ENCODE measurements around the gene RIMBP2.

Gene RIMBP2

DNA sequence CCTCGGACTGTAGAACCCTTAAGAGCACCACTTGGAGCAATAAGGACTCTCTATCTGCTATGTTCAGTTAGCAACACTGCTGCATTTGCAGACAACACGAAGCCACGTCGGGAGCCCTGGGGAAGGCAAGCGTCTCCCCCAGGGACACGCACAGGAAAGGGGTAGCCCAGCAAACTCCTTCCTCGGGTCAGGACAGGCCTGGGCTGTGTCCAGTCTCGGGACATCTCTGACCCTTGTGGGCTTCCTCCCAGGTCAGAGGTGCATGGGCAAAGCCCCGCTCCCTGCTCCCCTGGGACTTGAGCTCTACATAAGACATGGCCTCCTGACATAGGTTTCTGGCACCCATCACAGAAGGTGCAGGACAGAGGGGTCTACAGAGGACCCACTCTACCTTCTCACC is 258.9 kb downstream of the RIMBP2 start:
- TF ChIP-seq, protein P1, sequence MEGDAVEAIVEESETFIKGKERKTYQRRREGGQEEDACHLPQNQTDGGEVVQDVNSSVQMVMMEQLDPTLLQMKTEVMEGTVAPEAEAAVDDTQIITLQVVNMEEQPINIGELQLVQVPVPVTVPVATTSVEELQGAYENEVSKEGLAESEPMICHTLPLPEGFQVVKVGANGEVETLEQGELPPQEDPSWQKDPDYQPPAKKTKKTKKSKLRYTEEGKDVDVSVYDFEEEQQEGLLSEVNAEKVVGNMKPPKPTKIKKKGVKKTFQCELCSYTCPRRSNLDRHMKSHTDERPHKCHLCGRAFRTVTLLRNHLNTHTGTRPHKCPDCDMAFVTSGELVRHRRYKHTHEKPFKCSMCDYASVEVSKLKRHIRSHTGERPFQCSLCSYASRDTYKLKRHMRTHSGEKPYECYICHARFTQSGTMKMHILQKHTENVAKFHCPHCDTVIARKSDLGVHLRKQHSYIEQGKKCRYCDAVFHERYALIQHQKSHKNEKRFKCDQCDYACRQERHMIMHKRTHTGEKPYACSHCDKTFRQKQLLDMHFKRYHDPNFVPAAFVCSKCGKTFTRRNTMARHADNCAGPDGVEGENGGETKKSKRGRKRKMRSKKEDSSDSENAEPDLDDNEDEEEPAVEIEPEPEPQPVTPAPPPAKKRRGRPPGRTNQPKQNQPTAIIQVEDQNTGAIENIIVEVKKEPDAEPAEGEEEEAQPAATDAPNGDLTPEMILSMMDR (IDR thresholded peaks at IDR 0.05), result no peak

DNA sequence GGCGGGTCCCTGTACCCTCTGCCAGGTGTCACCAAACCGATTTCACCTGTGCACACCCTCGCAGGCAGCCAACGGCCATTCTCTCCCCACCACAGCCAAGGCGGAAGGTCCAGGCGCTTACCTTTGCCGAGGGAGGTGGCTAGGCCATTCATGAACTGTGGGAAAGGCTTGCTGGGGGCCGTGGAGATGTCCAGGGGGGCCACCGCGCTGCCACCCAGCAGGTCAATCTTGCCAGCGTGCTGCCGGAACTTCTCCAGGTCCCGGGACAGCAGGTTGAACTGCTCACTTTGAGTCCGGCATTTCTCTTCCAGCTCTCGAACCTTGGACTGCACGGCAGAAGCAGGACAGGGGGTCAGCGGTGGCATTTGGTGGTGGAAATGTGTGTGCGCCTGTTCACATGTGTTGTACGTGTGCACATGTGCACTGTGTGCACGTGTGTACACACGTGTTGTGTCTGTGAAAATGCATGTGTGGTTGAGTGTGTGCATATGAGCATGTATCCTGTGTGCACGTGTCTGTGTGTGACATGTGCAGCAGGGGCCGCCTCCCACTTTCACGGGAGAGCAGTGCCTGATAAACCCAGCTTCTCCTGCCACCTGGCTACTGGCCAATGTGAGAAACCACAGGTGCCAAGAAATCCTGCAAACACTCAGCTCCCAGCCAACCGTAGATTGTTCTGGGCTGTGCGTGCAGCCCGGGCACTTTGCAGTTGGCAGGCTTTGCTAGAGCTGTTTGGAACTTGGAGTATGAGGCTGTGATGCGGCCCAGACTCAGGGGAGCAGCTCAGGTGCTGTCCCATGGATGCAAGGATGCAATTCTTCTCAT is 259.5 kb downstream of the RIMBP2 start:
- TF ChIP-seq, protein P1 (IDR thresholded peaks at IDR 0.05), result no peak

DNA sequence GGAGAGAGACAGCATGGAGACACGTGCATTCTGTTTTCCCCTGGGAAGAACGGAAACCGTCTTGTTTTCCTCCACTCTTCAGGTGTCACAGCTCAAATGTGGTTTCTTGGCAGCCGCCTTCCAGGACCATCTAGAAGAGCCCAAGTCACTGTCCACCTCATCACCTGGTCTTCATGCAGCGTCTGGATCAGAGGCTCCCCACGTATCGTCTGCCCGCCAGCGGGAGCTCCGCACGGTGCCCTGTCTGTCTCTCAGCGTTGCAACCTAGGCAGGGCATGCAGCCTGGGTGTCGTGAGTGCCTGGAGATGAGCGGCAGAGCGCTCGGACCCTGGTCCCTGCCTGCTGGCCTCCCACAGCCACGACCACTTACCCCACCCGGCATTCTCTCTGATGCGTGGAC is 260.9 kb downstream of the RIMBP2 start:
- TF ChIP-seq, protein P1 (IDR thresholded peaks at IDR 0.05), result no peak

DNA sequence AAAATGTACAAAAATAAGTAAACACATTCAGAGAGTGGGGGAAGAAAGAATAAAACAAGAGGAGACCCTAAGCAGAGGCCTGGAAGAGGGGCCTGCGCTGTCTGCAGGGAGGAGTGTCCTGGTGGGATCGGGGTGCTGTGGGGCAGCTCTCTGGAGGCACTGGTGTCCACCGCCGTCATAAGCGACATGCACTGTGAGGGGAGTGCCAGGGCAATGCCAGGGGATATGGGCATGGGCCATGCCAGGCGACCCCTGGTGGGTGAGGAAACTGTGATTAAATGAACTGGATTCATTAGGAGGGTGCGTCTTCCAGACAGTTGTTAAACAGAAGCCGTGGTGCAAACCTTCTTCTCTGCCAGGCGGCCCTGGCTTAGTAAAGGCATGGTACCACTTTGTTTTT is 261.8 kb downstream of the RIMBP2 start:
- TF ChIP-seq, protein P1 (IDR thresholded peaks at IDR 0.05), result no peak

DNA sequence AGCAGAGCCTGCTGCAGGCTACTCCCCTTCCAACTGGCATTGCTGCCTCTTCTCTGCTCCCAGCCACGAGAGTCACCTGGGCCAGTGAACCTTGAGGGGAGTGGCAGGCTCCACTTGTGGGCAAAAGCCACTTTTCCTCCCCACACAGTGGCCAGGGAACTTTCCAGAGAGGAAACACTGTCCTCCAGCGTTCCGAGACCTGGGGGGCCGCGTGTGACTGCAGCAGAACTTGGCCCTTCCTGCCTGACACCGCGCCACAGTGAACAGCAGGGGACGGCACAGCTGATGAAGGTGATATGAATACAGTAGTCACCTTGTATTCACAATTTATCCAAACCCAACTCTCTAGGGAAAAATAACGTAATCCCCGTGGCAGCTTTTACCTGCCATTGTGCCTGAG is 263.6 kb downstream of the RIMBP2 start:
- TF ChIP-seq, protein P1 (IDR thresholded peaks at IDR 0.05), result no peak

DNA sequence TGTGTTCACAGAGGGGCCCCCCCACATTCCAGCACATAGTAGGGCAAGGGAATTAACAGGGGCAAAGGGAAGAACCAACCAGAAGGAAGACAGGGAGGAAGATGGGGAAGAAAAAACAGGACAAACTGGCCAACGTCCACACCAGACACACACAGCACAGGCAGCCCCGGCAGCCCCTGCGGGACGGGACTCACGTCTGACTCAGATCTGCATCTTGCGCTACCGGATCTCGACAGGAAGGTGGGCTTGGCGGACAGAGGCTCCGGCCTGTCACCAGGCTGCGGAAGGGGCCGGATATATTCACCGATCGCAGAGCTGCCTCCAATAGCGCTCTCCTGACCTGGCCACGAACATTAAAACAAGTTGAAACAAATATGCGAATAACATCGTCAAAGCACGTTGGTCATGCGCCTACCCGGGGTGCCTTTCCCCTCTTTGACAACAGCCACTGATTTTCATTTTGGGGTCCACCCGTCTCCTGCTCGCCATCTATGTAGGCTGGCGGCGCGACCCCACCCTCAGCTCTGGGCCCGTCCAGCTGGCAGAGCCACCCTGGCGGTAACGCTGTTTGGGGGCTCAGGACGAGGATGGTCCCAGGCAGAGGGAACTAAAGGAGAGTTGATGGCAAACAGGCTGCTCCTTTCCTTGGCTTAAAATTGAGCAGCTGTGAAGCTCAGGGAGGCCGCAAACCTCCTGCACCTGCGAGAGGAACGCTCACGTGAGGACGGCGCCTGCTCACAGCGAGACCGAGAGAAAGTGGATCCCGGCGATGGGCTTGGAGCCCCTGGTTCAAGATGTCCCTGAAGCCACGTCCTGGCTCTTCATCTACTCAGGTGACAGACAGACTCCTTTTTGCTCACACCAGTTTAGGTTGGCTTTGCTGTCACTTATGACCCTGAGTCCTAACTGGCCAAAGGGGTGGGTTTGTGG is 264.8 kb downstream of the RIMBP2 start:
- TF ChIP-seq, protein P1 (IDR thresholded peaks at IDR 0.05), result no peak

DNA sequence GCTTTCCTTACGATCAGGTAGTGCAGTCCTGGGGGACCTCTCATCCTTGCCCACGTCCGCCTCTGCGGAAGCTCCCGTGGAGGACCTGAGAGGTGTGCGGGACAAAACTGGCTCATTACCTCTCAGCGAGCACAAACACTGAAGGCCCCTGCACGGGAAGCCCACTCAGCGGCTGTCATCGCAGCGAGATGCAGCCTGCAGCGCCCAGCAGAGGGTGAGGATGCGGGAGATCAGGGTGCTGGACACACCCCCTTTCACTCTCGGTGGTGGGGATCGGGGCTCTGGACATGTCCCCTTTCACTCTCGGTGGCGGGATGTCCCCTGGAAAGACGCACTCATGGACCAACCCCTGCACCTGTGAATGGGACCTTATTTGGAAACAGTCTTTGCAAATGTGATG is 266.8 kb downstream of the RIMBP2 start:
- TF ChIP-seq, protein P1 (IDR thresholded peaks at IDR 0.05), result no peak

Data from LNCAP (cell line).